Liver (tissue), 3 donors: ENCODE results near the gene LMAN2.

Experiments
- EGR1 ChIP-seq, 2 donors: IDR thresholded peaks; 2 replicates each; pipeline ENCODE4 v1.6.1; 2016 to 2018; ENCODE audit warnings: antibody characterized with exemption in 2 of 2, low read depth in 2 of 2
- NR2F2 ChIP-seq: IDR thresholded peaks from 2 replicates; pipeline ENCODE4 v1.6.1; 2016; ENCODE audit warnings: antibody characterized with exemption
- RAD21 ChIP-seq, 2 donors: IDR thresholded peaks; 2 replicates each; pipeline ENCODE4 v1.6.1; 2016; ENCODE audit warnings: antibody characterized with exemption in 2 of 2, mild to moderate bottlenecking in 2 of 2
- RXRA ChIP-seq, 2 donors: IDR thresholded peaks; 2 replicates each; pipeline ENCODE4 v1.6.1; 2017 to 2018; ENCODE audit warnings: antibody characterized with exemption in 2 of 2, mild to moderate bottlenecking in 1 of 2
- SP1 ChIP-seq: IDR thresholded peaks from 2 replicates; pipeline ENCODE4 v1.6.1; 2018; ENCODE audit warnings: antibody characterized with exemption, mild to moderate bottlenecking
- TAF1 ChIP-seq: conservative IDR thresholded peaks from 2 replicates; pipeline ENCODE4 v1.6.1; 2016; ENCODE audit warnings: antibody characterized with exemption, mild to moderate bottlenecking
- YY1 ChIP-seq: IDR thresholded peaks from 2 replicates; pipeline ENCODE4 v1.6.1; 2016; ENCODE audit warnings: antibody characterized with exemption, mild to moderate bottlenecking
- TF ChIP-seq, protein P1 (sequence below): fragments of 150-350 bp; IDR thresholded peaks from 2 replicates; pipeline ENCODE4 v1.5.1; 2017; ENCODE audit warnings: improper control_type of control experiment, low read depth, low read length; ENCODE audit not compliant: missing input control
- TF ChIP-seq, protein P2 (sequence below): IDR thresholded peaks from 2 replicates; pipeline ENCODE4 v1.6.1; 2016; ENCODE audit warnings: antibody characterized with exemption, mild to moderate bottlenecking
- TF ChIP-seq, protein P3 (sequence below): IDR thresholded peaks from 2 replicates; pipeline ENCODE4 v1.6.1; 2016; ENCODE audit warnings: antibody characterized with exemption
- TF ChIP-seq, protein P4 (sequence below): IDR thresholded peaks from 2 replicates; pipeline ENCODE4 v1.6.1; 2016; ENCODE audit warnings: antibody characterized with exemption
- donor health status: healthy.
- donor health status: healthy.

DNA sequence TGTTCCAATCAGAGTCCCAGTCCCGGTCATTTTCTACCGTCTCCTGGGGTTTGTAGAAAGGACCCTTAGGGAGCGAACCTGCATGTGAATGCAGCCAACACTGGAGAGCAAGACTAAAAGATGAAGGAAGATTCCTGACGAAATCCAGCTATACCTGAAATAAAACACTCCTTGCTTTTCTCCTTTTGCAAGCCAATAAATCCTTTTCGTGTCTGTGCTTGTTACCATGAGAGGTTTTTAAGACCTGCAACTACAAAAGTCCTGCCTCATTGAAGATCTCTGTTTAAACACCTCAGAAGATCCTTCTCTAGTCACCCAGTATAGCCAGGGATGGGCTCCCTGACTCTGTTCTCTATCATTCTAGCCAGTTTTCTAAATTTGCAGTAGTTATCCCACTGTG lies 22.7 kb upstream of the LMAN2 start:
- no peak for TF ChIP-seq TAF1
- TF ChIP-seq, protein P1, sequence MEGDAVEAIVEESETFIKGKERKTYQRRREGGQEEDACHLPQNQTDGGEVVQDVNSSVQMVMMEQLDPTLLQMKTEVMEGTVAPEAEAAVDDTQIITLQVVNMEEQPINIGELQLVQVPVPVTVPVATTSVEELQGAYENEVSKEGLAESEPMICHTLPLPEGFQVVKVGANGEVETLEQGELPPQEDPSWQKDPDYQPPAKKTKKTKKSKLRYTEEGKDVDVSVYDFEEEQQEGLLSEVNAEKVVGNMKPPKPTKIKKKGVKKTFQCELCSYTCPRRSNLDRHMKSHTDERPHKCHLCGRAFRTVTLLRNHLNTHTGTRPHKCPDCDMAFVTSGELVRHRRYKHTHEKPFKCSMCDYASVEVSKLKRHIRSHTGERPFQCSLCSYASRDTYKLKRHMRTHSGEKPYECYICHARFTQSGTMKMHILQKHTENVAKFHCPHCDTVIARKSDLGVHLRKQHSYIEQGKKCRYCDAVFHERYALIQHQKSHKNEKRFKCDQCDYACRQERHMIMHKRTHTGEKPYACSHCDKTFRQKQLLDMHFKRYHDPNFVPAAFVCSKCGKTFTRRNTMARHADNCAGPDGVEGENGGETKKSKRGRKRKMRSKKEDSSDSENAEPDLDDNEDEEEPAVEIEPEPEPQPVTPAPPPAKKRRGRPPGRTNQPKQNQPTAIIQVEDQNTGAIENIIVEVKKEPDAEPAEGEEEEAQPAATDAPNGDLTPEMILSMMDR, result no peak
- TF ChIP-seq EGR1 (IDR thresholded peaks at IDR 0.05; ENCODE audit: low read depth in 2 of 2), result no peak
- TF ChIP-seq, protein P2, sequence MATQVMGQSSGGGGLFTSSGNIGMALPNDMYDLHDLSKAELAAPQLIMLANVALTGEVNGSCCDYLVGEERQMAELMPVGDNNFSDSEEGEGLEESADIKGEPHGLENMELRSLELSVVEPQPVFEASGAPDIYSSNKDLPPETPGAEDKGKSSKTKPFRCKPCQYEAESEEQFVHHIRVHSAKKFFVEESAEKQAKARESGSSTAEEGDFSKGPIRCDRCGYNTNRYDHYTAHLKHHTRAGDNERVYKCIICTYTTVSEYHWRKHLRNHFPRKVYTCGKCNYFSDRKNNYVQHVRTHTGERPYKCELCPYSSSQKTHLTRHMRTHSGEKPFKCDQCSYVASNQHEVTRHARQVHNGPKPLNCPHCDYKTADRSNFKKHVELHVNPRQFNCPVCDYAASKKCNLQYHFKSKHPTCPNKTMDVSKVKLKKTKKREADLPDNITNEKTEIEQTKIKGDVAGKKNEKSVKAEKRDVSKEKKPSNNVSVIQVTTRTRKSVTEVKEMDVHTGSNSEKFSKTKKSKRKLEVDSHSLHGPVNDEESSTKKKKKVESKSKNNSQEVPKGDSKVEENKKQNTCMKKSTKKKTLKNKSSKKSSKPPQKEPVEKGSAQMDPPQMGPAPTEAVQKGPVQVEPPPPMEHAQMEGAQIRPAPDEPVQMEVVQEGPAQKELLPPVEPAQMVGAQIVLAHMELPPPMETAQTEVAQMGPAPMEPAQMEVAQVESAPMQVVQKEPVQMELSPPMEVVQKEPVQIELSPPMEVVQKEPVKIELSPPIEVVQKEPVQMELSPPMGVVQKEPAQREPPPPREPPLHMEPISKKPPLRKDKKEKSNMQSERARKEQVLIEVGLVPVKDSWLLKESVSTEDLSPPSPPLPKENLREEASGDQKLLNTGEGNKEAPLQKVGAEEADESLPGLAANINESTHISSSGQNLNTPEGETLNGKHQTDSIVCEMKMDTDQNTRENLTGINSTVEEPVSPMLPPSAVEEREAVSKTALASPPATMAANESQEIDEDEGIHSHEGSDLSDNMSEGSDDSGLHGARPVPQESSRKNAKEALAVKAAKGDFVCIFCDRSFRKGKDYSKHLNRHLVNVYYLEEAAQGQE, result peak; percentile 30
- no peak for TF ChIP-seq RXRA (IDR thresholded peaks at IDR 0.05)
- TF ChIP-seq RAD21 (IDR thresholded peaks at IDR 0.05), result no peak
- TF ChIP-seq, protein P3, sequence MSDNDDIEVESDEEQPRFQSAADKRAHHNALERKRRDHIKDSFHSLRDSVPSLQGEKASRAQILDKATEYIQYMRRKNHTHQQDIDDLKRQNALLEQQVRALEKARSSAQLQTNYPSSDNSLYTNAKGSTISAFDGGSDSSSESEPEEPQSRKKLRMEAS, result peak; percentile 6
- TF ChIP-seq NR2F2, result no peak
- TF ChIP-seq, protein P4, sequence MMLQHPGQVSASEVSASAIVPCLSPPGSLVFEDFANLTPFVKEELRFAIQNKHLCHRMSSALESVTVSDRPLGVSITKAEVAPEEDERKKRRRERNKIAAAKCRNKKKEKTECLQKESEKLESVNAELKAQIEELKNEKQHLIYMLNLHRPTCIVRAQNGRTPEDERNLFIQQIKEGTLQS, result no peak
- TF ChIP-seq YY1, result no peak
- no peak for TF ChIP-seq SP1
